ENCODE results near the gene SLC7A10.

SLC7A10 gene

GRCh38 chr19:33225458-33225926 lies at the start of gene SLC7A10:
SLC7A10 (minus strand) TSS chr19:33225850; CDS start chr19:33225703, 147 bp downstream.
- intact Hi-C loops (cut with DNase I) = no loop called here
- DNase-seq = peak in 2 of 10 donors; percentile 48 to 52

DNA sequence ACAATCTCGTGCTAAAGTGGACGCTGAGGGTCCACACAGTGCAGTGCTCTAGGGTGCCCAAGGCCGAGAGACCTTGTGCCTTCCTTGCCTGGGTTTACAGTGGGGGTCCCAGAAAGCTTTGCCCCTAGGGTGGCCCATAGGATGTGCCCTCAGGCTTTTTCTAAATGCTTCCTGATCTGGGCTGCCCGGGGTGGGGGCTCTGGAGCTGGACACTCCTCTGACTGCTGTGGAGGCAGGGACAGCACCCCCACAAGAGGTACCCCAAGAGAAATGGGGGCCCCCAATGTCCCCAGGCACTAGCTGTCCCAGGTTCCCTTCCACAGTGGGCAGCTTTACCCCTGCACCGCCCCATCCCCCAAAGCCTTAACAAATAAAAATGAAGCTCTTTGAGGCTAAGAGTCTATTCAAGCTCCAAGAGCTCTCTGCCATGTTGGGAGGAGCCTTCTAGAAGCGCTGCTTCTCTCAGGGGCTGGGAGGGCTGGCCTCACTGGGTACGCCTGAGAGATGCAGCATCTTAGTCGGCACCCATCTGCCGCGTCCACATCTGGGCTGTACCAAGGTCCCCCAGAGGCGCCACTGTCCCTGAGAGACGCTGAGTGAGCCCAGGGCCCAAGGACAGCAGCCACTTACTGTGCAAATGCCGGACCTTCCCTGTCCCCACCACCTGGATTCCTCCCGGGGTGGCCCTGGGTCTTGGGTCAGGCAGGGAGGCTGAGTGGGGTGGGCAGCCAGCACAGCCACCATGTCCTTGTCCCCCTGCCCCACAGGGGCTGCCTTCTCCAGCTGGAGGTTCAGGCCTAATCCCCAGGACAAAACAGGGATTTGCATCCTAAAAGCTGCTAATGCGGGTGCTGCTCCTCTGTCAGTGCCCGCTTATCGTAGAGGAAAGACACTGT lies 49.3 kb upstream of the SLC7A10 start:
- DNase-seq = no peak

GRCh38 chr19:33273881-33274662 lies 48.4 kb upstream of the SLC7A10 start:
- DNase-seq = no peak
- intact Hi-C loops (cut with DNase I) = no loop called here

More for the DNA sequence above, 49.3 kb upstream of the SLC7A10 start:
- intact Hi-C loops (cut with DNase I) = no loop called here

GRCh38 chr19:33273065-33273736 lies 47.6 kb upstream of the SLC7A10 start:
- intact Hi-C loops (cut with DNase I) = no loop called here
- no peak for DNase-seq

- intact Hi-C loops (cut with DNase I) = no loop called here
These were observed 45.8 kb upstream of the SLC7A10 start for GRCh38 chr19:33271246-33272021.

DNA sequence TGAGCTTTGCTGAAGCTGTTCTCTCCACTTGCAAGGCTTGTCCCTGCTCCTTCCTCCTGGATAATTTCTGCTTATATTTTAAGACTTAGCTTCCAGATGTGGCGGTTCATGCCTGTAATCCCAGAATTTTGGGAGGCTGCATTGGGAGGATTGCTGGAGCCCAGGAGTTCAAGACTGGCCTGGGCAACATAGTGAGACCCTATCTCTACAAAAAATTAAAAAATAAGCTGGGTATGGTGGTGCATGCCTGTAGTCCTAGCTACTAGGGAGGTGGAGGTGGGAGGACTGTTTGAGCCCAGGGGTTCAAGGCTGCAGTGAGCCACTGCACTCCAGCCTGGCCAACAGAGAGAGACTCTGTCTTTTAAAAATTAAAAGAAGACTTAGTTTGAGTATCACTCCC lies 45.1 kb upstream of the SLC7A10 start:
- intact Hi-C loops (cut with DNase I) = no loop called here
- no peak for DNase-seq

More at GRCh38 chr19:33271246-33272021, 45.8 kb upstream of the SLC7A10 start:
- DNase-seq = no peak

DNA sequence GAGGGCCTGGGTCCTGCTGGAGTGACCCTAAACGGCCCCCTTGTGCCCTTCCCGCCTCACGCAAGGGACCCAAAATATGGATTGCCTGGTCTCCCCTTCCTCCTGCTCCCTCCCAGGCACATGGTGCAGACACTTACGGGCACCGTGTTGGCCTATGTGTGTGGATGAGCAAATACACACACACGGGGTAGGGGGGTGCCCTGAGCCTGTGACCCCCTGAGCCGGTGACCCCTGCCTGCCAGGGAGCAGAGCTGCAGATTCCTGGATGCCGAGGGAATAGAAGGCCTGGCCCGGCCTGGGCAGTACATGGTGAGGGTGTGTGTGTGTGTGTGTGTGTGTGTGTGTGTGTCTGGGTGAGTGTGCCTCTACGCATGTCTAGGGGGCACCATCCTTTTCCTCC lies 43.4 kb upstream of the SLC7A10 start:
- intact Hi-C loops (cut with DNase I) = no loop called here
- peak in 1 of 10 donors; percentile 67 for DNase-seq

DNA sequence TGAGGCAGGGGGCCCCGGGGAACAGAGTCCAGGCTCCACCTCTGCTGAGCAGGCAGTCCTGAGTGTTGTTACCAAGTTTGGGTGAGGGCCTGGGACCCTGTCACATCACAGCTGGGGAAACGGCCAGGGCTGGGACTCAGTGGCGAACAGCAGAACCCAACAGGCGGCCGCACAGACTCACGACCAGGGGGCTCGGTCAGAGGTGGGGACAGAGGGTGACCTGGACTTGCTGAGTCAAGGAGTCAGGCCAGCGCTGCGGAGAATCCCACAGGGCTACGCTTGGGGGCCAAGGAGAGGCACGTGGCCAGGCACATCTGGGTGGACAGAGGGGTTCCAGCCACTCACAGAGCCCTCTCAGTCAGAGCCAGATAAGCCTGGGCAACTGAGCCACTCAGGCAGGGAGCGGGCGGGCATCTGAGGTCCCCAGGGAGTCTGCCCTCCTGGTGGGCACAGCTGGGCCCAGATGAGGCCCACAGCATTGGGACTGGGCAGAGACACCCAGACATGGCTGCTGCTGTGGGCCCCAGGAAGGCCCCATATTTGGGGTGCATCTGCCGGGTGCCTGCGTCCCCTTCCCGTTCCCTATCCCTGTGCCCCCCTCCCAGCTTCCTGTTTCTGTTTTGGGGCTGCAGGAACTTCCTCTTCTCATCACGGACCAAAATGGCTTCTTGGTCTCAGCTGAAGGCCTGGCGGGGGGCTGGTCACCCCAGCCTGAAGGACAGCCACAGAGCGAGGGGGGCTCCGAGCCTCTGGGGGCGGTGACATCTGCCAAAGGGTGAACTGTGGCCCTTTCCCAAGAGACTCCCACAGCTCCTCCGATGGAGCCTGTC lies 42.7 kb upstream of the SLC7A10 start:
- DNase-seq = peak in 1 of 10 donors; percentile 81

DNA sequence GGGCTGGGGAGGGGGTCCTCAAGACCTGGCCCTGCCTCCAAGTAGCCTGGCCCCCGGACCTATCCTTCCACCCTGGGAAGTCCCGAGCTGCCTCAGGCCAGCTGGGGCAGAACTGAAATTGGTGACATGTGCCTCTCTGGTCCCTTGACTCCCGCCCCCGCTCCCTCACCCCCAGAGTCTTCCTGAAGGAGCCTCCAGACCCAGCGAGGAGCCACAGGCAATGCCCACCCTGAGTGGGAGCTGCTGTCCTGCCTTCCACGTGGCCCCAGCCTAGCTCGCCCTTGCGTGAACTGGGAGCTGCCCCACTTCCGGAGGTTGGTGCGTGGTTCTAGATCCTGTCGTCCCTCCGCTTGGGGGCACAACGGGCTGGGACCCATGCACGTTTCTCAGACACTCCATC lies 42.1 kb upstream of the SLC7A10 start:
- peak in 1 of 10 donors; percentile 64 for DNase-seq
- intact Hi-C loops (cut with DNase I) = no loop called here

More for the DNA sequence above, 42.7 kb upstream of the SLC7A10 start:
- intact Hi-C loops (cut with DNase I) = no loop called here

DNA sequence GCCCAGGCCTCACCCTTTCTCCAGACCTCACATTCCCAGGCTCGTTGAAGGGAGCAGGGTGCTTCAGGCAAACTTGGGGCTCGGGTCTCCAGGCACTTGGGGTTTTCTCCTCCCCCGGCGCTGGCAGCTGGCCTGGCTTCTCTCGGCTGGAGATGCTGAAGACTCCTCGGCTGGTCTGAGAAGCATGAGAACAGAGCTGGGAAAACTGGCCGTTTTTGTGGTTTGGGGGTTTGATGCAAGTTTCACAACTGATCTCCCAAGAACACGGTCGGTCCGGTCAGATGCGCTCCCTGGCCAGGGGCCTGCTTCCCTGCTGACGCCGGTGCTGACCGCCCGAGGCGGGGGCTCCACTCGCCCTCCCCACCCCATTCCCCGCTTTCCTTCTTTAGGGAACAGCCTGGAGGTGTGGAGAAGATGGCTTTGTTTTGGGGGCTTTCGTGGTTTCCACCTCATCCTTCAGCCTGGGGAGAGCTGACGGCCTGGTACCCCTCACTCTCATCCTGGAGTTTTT lies 41.4 kb upstream of the SLC7A10 start:
- intact Hi-C loops (cut with DNase I) = no loop called here
- peak in 1 of 10 donors; percentile 80 for DNase-seq

DNA sequence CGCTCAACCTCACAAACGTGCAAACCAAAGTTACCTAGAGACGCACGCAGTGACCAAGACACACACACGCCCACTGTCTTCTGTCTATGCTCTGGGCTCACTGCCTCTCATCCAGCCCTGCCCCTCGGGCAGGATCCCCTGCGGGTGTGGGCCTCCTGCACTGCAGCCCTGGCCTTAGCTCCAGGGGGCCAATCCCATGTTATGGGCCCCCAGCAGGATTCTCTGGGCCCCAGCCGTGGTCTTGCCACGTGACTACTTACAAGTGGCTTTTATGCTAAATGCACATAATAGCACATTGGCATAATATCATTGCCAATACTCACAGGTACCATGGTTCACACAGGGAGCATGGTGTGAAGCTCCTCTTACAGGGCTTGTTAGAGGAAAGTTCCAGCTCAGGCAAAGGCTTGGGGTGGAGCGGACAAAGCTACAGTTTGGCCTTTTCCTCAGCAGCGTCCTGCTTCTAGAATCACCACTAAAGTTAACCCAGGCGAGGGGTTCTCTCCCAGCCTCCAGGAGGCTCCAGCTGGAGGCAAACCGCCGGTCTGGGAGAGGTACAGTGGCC lies 39.3 kb upstream of the SLC7A10 start:
- DNase-seq = no peak
- intact Hi-C loops (cut with DNase I) = no loop called here

DNA sequence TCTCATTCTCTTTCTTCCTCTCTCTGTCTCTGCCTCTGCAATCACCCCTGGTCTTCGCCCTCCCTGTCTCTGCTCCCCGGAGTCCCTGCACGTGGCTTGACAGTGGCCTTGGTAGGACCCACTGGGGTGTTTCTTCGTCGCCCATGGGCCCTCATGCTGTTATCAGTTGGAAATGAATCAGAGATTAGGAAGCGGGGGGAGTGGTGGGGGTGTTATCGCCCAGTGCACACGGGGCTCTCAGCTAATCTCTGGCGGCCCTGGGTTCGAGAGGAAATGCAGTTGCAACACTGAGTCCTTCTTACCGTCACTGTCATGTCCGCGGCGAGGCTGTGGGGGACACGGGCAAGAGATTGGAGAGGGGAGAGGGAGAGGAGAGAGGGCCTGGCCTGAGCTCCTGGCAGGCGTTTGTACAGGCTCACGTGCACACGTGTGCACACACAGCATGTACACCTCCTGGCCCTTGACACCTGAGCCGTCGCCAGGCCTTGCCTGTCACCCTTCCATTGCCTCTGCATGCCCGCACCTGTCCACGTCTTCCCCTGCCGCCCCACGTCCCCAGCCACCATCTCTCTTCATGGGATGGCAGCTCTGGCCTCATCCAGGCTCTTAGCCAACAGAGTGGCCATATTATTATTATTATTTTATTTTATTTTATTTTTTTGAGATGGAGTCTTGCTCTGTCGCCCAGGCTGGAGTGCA lies 37.8 kb upstream of the SLC7A10 start:
- intact Hi-C loops (cut with DNase I) = no loop called here

DNA sequence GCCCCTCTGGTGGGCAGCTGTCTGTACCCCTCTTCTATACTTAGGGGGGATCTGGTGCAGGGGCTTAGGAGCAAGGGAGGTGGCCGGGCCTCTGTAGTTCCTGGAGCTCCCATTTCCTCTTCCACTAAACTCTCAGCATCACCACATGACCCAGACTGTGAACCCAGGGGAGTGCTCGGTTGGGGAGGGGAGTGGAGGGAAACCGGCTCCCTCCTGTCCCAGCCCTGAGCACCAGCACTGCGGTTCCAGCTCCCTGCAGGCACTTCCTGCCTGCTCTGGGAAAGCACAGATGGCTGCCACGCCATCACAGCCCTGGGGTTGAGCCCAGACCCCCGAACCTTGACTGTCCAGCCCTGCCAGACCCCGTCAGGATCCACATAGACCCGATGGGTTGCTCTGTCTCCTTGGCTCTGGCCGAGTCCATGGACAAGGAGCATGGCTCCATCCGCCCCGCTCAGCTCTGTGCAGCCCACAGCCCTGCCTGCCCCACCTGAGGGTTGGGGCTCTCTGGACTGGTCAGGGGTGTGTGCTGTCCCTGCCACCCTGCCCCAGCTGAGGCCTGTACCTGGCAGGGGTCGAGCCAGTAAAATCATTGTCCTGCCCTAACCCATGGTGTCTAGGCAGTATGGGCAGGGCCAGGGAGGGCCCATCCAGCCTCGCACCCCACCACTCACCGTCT lies 36.0 kb upstream of the SLC7A10 start:
- intact Hi-C loops (cut with DNase I) = no loop called here
- DNase-seq = no peak

More for the DNA sequence above, 37.8 kb upstream of the SLC7A10 start:
- no peak for DNase-seq

DNA sequence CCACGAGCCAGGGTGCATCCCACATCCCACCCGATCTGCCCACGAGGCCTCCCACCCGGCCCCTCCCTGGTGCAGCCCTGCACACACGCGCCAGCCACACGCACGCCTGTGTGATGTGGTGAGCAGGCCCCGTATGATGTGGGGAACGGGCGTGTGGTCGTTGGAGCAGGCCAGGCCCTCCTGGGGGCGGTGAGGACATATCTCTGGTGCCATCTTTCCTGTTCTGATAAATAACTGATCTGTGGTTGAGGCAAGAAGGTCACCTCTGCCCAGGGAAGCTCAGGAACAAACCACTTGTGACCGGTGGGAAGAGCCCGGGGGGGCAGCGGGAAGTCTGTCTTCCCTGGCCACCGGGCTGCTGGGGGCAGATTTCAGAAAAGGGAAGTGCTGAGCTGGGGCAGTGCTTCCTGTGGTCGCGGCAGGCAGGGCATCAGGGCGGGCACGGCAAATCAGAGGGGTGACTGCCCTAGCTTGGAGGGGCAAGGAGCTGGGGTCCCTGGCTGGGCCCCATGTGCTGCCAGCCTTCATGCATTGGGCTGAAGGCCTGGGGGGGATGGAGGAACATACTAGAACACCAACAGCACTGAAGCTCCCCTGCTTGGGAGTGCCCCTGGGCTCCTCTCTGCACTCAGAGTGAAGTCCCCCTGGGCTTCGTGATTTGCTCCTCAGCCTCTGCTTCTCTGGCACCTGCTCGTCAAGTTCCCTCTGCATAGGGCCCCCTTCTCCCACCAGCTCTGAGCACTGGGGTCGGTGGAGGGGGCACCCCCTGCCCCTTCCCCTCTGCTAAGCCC lies 35.2 kb upstream of the SLC7A10 start:
- intact Hi-C loops (cut with DNase I) = no loop called here
- peak in 1 of 10 donors; percentile 18 for DNase-seq

- DNase-seq = no peak
- intact Hi-C loops (cut with DNase I) = no loop called here
These were observed 33.9 kb upstream of the SLC7A10 start for GRCh38 chr19:33259539-33259938.

DNA sequence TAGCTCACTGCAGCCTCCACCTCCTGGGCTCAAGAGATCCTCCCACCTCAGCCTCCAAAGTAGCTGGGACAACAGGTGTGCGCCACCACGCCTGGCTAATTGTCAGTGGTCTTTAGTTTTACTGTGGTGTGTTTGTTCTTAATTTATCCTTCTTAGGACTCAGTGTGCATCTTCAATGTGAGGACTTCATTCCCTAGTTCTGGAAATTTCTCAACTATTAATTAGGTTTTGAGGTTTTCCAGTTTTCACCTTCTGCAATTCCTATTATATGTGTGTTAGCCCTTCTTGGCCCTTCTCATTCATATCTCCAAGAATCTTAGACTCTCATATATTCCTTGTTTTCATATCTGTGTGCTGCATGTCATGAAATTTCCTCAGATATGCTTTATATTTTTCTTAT lies 32.2 kb upstream of the SLC7A10 start:
- DNase-seq = no peak
- intact Hi-C loops (cut with DNase I) = no loop called here

All from posterior cingulate gyrus (tissue), 11 donors.